Pancreas (tissue), 10 donors: ENCODE measurements around the gene COMTD1. TPM values are rescaled to one million over a fixed set of nuclear protein-coding genes. Genes with fewer than 3 reads are reported as not detected.

Experiments
- ATAC-seq, 4 donors: fragments of 200-7000 bp; cut with Tn5 transposase; one replicate each; pipeline versions ENCODE4 v1.8.0 to v1.9.1; 2020; ENCODE audit warnings: mild to moderate bottlenecking in 4 of 4, moderate library complexity in 4 of 4
- DNase-seq, 6 donors: peaks; one replicate each; pipeline ENCODE4 v3.0.0-alpha.2; 2020
- FAIRE-seq: peaks from 2 replicates; lab custom pipeline; 2012; peaks lifted over from hg19 to GRCh38; lab: Jason Lieb, UNC
- H3K27ac ChIP-seq, 4 donors: fragments of 200-600 bp; sonication (generic); 1 replicate in 3 of 4; 2 replicates in 1 of 4; pipeline versions ENCODE4 v1.5.0 to v1.8.0; 2020
- H3K27me3 ChIP-seq, 4 donors: fragments of 200-600 bp; one replicate each; pipeline ENCODE4 v1.8.0; 2021
- H3K36me3 ChIP-seq, 3 donors: fragments of 200-600 bp; sonication (generic) in 1 of 3; one replicate each; pipeline versions ENCODE4 v1.5.0 to v1.8.0; 2020 to 2021
- H3K4me1 ChIP-seq, 3 donors: fragments of 200-600 bp; one replicate each; pipeline ENCODE4 v1.8.0; 2021
- H3K4me3 ChIP-seq, 4 donors: fragments of 200-600 bp; sonication (generic) in 2 of 4; one replicate each; pipeline versions ENCODE4 v1.5.0 to v1.8.0; 2020 to 2021
- H3K9me3 ChIP-seq, 4 donors: fragments of 200-600 bp; one replicate each; pipeline ENCODE4 v1.8.0; 2021
- CTCF ChIP-seq, 4 donors: fragments of 200-600 bp; sonication (generic) in 3 of 4; IDR thresholded peaks; one replicate each; pipeline versions ENCODE4 v1.5.0 to v1.8.0; 2021; ENCODE audit warnings: antibody characterized with exemption in 4 of 4
- WGBS, 2 donors: extraction: QIAGEN DNeasy Blood & Tissue Kit; methylation state at CpG; one replicate each; pipeline ENCODE4 v1.1.7; 2013; 5-methylcytosine and 5-hydroxymethylcytosine counted together
- intact Hi-C, 3 donors: fragments of 100-400 bp; cut with DNase I; formaldehyde crosslinking; loops; one replicate each; pipeline versions ENCODE4 v1.11.1 to v1.14.2; 2022
- polyA plus RNA-seq, 2 donors: library from polyadenylated mRNA; stranded (reverse); fragments of 200-250 nt; gene quantifications; one replicate each; pipeline ENCODE4 v1.2.3, GENCODE V29; 2013
- total RNA-seq, 6 donors: library from RNA; stranded (reverse); fragmentation: NEBNext Ultra II Directional in 4 of 6; extraction: Animal tissue kit (Norgen Biotek cat#: 25700) in 4 of 6; gene quantifications; one replicate each; pipeline versions ENCODE4 v1.2.1 to v1.2.4, GENCODE V29; 2021 to 2023
- donor health status: healthy with polysubstance abuse.
- donor health status: DM: no; HTN: no; CAD: no; lungs with moderate emphysema.
- donor health status: DM: no; HTN: no; CAD: no.
- donor health status: control.
- donor health status: control.
- donor health status: Bipolar disorder and iron deficiency.
- donor health status: DM: yes; HTN: yes; CAD: no.
- donor health status: DM: no; HTN: no; CAD: no.
- donor health status: DM: no; HTN: no; CAD: no.
- donor health status: DM: yes; HTN: yes; CAD: no.

The COMTD1 gene
- total and polyA plus RNA-seq, 8 donors = 54.1 to 318 (median 72.5) TPM

- TF ChIP-seq CTCF (IDR thresholded peaks at IDR 0.05) = no peak
- Histone ChIP-seq H3K27me3 (no peaks in the 10 kb centered on the region), H3K36me3 (no peaks in the 10 kb centered on the region), H3K9me3 (no peaks in the 10 kb centered on the region), H3K4me3 (no peak overlapping the region), H3K4me1 (peaks cover 0 to 20% (median 9%) of the 10 kb centered on the region in 3 donors), H3K27ac (no peak overlapping the region)
- ATAC-seq (peak in 3 of 4 donors; percentile 37 to 48 (median 41)), DNase-seq (peak in 1 of 6 donors; percentile 48), FAIRE-seq (no peak)
- 80 to 84% methylated on average over 10 of the region's 10 CpGs for WGBS, 2 donors
- intact Hi-C loops = no loop called here
Measured at GRCh38 chr10:75245354-75246250, 9.8 kb upstream of the COMTD1 start.

- Histone ChIP-seq H3K4me3 (no peak overlapping the region), H3K36me3 (no peaks in the 10 kb centered on the region), H3K9me3 (no peaks in the 10 kb centered on the region), H3K27ac (peak overlapping the region in 1 of 4 donors; percentile 38), H3K4me1 (peaks cover 0 to 20% (median 9%) of the 10 kb centered on the region in 3 donors), H3K27me3 (no peaks in the 10 kb centered on the region)
- intact Hi-C loops = no loop called here
- DNase-seq = peak in 2 of 6 donors; percentile 45 to 47
- WGBS, 2 donors = 78 to 83% methylated on average over 8 of the region's 8 CpGs
- peak; percentile 41 to 50 (median 47) for ATAC-seq
- no peak for FAIRE-seq
- TF ChIP-seq CTCF (IDR thresholded peaks at IDR 0.05) = no peak
Measured at GRCh38 chr10:75244487-75245353, 9.0 kb upstream of the COMTD1 start.

GRCh38 chr10:75243426-75243825 lies 7.7 kb upstream of the COMTD1 start:
- FAIRE-seq (no peak), ATAC-seq (no peak), DNase-seq (peak in 1 of 6 donors; percentile 45)
- Histone ChIP-seq H3K27me3 (no peaks in the 10 kb centered on the region), H3K27ac (no peak overlapping the region), H3K4me3 (no peak overlapping the region), H3K36me3 (no peaks in the 10 kb centered on the region), H3K4me1 (peaks cover 0 to 20% (median 9%) of the 10 kb centered on the region in 3 donors), H3K9me3 (no peaks in the 10 kb centered on the region)
- intact Hi-C loops = no loop called here
- WGBS, 2 donors = 90 to 91% methylated on average over 10 of the region's 10 CpGs
- no peak for TF ChIP-seq CTCF (IDR thresholded peaks at IDR 0.05)

- Histone ChIP-seq H3K9me3 (no peaks in the 10 kb centered on the region), H3K4me1 (peaks cover 0 to 16% (median 2%) of the 10 kb centered on the region in 3 donors), H3K4me3 (no peak overlapping the region), H3K36me3 (no peaks in the 10 kb centered on the region), H3K27ac (no peak overlapping the region), H3K27me3 (no peaks in the 10 kb centered on the region)
- intact Hi-C loops = no loop called here
- DNase-seq (no peak), FAIRE-seq (no peak), ATAC-seq (no peak)
- TF ChIP-seq CTCF (IDR thresholded peaks at IDR 0.05) = no peak
- 85 to 88% methylated on average over 12 of the region's 12 CpGs for whole genome bisulfite sequencing, 2 donors
Measured at GRCh38 chr10:75240329-75241076, 4.7 kb upstream of the COMTD1 start.
